Stimulated activated CD4-positive, alpha-beta T cell treated with anti-CD3 and anti-CD28 coated beads, Interleukin-2, amount 100 ng/mL, for 24 hours (primary cell): ENCODE measurements around the gene MRAP2.

Source experiments
- DNase-seq, 2 donors: peaks; one replicate each; pipeline ENCODE4 v3.0.0-alpha.2; 2020

MRAP2 gene

DNA sequence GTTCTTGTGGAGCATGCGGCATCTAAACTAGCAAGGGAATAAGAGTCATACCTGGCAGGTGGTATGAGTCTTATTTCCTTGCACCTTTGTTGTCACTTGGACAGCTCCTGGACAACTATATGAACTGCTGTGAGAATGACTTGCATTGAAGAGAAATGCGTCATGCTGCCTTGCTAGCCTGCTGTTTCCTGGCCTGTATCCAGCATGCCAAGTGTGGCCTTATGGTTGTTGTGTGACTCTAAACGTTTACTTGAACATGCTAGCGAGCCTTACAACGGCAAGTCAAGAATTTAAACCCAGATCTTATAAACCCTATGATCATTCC is 103.4 kb downstream of the MRAP2 start:
- DNase-seq = no peak

DNA sequence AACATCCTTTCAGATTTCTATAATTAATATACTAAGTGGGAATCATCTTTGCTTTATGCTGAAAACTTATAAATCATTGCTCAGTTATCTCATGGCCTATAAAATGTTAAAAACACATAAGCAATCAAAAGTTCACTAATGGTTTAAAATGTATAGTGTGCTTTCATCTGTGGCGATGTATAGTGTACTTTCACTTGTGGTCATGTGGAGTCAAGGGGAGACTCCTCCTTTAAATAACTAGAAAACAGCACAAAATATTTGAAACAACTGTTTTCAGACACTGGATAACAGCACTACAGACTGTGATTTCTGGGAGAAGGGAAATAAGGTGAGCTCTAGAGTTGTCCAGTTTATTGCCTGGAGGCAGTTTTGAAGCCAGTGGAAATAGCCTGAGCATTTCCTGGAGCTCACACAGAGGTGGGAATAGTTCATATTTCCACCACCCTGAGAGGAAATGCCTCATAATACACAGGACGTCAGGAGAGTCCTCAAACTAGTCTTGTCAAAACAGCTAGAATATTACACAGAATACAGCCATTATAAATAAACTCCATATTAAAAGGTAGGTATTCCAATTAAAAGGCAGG is 104.5 kb downstream of the MRAP2 start:
- DNase-seq = no peak

DNA sequence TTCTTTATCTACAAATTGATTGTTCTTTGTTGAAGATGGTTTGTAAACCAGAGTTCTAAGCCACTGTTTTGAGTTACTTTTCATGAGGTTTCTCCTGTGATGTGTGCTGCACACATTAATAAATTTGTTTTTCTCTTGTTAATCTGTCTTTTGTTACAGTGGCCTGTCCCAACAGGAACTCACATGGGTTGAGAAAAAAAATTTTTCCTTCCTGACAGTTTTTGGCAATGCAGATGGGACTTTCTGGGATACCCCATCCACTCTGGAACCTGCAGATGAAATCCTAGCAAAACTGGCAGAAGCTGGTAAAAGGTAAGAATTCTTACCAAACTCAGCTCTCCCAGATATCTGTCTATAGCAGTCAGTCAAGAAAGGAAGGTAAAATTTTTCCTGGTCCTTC is 105.7 kb downstream of the MRAP2 start:
- DNase-seq = no peak
